GM10266 (cell line): ENCODE measurements around the gene DMRTC2.

Experiments
- DNase-seq: peaks from one replicate; pipeline ENCODE4 v3.0.0; 2012; ENCODE audit errors: extremely low spot score
- TF ChIP-seq, protein P1 (sequence below): IDR thresholded peaks from 2 replicates; pipeline ENCODE4 v1.5.1; 2012; ENCODE audit warnings: mild to moderate bottlenecking, low read depth; ENCODE audit not compliant: control insufficient read depth, insufficient read depth; ENCODE audit errors: missing control alignments

The DMRTC2 gene

DNA sequence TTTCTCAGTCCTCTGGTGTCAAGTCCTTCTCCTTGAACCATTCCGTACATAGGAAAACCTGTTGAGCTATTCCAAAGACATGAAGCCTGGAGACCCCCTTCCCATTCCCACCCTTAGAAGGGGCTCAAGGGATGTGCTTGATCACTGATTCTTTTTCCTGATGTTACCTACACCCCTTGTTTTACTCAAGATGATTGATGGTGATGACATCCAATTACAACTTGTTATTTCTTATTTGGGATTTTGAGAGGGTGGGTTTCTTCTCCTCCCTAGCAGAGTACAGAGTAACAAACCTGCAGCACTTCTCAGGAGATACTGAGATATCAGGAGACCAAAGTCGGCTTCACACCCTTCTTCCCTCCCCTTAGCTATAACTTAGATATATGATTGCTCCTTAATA is 8.5 kb downstream of the DMRTC2 start:
- no peak for DNase-seq
- TF ChIP-seq, protein P1, sequence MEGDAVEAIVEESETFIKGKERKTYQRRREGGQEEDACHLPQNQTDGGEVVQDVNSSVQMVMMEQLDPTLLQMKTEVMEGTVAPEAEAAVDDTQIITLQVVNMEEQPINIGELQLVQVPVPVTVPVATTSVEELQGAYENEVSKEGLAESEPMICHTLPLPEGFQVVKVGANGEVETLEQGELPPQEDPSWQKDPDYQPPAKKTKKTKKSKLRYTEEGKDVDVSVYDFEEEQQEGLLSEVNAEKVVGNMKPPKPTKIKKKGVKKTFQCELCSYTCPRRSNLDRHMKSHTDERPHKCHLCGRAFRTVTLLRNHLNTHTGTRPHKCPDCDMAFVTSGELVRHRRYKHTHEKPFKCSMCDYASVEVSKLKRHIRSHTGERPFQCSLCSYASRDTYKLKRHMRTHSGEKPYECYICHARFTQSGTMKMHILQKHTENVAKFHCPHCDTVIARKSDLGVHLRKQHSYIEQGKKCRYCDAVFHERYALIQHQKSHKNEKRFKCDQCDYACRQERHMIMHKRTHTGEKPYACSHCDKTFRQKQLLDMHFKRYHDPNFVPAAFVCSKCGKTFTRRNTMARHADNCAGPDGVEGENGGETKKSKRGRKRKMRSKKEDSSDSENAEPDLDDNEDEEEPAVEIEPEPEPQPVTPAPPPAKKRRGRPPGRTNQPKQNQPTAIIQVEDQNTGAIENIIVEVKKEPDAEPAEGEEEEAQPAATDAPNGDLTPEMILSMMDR = no peak

DNA sequence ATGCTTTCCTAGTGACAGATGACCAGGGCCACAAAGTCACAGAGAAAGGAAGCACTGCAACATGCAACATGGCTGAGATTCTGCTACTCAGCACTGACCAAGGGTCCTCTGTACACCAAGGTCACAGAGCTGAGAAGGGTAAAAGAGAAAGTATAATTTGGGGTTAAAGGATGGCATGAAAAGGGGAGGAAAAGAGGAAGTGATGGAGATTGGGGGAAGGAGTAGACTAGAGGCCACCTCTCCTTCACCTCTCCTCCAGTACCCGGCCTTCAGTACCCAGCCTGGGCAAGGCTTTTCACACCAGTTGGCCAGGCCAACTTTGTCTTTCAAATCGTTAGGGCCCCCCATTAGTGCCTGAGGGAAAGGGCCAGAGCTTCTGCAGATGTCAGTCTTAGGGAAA is 8.9 kb downstream of the DMRTC2 start:
- no peak for DNase-seq
- TF ChIP-seq, protein P1 = no peak

DNA sequence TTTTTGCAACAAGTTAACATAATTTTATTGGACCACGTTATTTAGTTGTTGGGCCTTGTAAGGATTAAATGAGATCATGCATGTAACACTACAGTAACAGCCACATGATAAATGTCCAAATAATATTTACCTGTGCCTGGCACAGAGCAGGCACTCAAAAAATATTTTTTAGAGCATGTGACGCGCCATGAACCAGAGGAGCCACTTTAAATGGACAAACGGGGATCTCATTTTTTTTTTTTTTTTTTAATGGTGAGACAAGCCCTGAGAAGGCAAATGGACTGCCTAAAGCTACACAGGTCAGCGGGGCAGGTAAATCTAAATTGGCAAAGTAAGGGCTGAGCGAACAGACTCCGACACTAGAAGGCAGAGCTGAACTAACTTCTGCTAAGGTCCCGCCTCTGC is 14.4 kb downstream of the DMRTC2 start:
- TF ChIP-seq, protein P1 = peak; percentile 55
- DNase-seq = no peak

DNA sequence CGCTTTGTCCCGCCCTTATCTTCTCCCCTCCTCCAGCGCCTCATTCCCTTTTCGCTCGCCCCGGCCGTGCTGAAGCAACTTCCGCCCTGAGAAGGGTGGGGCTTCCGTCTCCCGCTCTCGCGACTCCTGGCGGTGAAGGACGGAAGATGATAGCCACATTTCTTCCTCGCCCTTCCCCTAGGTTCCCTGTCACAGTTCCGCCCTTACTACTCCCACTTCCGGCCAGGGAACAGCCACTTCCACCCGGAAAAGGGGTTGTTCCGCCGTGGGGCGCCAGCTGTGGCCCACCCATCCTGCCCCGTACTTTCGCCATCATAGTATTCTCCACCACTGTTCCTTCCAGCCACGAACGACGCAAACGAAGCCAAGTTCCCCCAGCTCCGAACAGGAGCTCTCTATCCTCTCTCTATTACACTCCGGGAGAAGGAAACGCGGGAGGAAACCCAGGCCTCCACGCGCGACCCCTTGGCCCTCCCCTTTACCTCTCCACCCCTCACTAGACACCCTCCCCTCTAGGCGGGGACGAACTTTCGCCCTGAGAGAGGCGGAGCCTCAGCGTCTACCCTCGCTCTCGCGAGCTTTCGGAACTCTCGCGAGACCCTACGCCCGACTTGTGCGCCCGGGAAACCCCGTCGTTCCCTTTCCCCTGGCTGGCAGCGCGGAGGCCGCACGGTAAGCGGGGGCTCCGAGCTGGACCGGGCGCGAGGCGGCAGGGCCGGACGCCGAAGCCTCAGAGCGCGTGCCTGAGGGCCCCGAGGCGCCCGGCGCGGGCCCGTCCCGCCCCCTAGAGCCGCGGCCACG is 15.0 kb downstream of the DMRTC2 start, which contains the start of gene RPS19:
Gene RPS19 (plus strand): TSS at position 638 of the 801 bp plus-strand sequence. CDS start 520 bp downstream, outside the sequence.
- DNase-seq = peak; percentile 98
- TF ChIP-seq, protein P1 = no peak

DNA sequence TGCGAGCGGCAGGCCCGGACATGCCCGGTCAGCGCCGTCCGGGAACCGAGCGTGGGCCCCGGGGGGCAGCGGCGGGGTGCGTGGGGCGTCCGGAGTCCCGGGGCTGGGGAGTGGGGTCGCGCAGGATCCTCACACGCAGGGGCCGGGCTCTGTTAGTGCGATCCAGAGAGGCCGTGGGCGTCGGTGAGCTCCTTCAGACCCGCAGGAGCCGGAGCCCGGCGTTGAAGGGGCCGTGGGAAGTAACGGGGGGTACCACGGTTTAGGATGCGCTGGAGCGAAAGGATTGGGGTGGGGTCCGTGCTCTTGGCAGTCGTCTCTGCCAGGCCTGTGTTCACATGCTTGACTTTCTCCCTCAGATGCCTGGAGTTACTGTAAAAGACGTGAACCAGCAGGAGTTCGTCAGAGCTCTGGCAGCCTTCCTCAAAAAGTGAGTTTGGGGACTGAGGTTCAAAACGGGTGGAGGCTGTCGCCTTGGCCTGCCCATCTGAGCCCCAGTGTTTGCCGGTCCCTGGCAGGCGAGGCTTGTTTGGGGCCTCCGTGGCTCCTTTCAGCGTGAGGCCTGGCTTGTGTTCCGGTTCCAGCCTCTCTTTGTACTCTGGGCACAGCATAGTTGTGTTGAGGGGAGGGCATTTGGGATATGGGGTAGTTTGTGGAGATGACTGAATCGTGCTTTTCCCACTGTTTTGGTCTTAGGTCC is 15.7 kb downstream of the DMRTC2 start:
- TF ChIP-seq, protein P1 = no peak
- DNase-seq = no peak

DNA sequence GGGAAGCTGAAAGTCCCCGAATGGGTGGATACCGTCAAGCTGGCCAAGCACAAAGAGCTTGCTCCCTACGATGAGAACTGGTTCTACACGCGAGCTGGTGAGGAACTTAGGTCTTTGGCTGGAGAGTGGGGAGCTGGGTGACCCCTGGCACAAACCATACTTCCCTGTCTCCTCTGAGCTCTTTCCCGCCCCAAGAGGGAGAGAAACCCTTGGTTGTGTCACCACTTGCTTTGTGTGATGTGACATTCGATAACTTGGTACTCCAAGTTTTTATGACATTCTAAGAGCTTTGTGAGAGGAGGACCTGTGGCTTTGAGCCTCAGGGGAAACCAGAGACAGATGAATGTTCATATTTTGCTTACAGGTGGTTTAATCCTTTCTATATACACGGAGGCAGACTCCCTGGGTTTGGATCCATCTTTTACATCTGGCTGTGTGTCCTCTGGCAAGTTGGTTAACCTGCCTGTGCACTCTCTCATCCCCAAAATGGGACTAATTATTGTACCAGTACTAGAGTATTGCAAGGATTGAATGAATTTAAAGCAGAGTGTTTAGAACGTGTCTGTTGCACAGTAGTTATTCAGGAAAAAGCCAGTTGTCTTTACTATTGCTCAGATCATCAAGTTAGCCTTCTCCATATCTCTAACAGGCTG is 16.4 kb downstream of the DMRTC2 start:
- no peak for DNase-seq
- TF ChIP-seq, protein P1 = no peak
